H9 (cell line): Measurements from ENCODE around the gene LRRC45. TPM values are rescaled to one million over a fixed set of nuclear protein-coding genes. Genes with fewer than 3 reads are reported as not detected.

Experiments
- DNase-seq: peaks from one replicate; pipeline ENCODE4 v3.0.0-alpha.2; 2017
- H2AFZ ChIP-seq: one replicate; pipeline ENCODE4 v1.6.1; 2013; ENCODE audit warnings: mild to moderate bottlenecking, low read length, control low read depth, moderate library complexity
- H2AK5ac ChIP-seq: 2 replicates; pipeline ENCODE4 v1.6.1; 2013; ENCODE audit warnings: low read length, control low read depth, mixed read lengths; ENCODE audit not compliant: insufficient read length
- H2BK120ac ChIP-seq: one replicate; pipeline ENCODE4 v1.6.1; 2013; ENCODE audit warnings: low read depth, mild to moderate bottlenecking, low read length, control low read depth, inconsistent platforms; ENCODE audit not compliant: poor library complexity, severe bottlenecking
- H2BK12ac ChIP-seq: 2 replicates; pipeline ENCODE4 v1.6.1; 2013; ENCODE audit warnings: low read length, control low read depth, mixed read lengths, low read depth; ENCODE audit not compliant: insufficient read length
- H2BK15ac ChIP-seq: 2 replicates; pipeline ENCODE4 v1.6.1; 2013; ENCODE audit warnings: low read depth, low read length, control low read depth
- H2BK20ac ChIP-seq: one replicate; pipeline ENCODE4 v1.6.1; 2013; ENCODE audit warnings: low read depth, mild to moderate bottlenecking, low read length, control low read depth, inconsistent platforms; ENCODE audit not compliant: poor library complexity, severe bottlenecking
- H2BK5ac ChIP-seq: 2 replicates; pipeline ENCODE4 v1.6.1; 2013; ENCODE audit warnings: low read length, control low read depth, mixed read lengths; ENCODE audit not compliant: insufficient read length
- H3K14ac ChIP-seq: 2 replicates; pipeline ENCODE4 v1.6.1; 2013; ENCODE audit warnings: low read length, control low read depth; ENCODE audit not compliant: insufficient read depth
- H3K18ac ChIP-seq: 2 replicates; pipeline ENCODE4 v1.6.1; 2013; ENCODE audit warnings: low read depth, mild to moderate bottlenecking, mixed read lengths, low read length, control low read depth; ENCODE audit not compliant: insufficient read length
- H3K23ac ChIP-seq: 2 replicates; pipeline ENCODE4 v1.6.1; 2013; ENCODE audit warnings: low read length, control low read depth, mixed read lengths, low read depth; ENCODE audit not compliant: insufficient read length
- H3K23me2 ChIP-seq: 2 replicates; pipeline ENCODE4 v1.6.1; 2013; ENCODE audit warnings: low read depth, mild to moderate bottlenecking, mixed read lengths, low read length, control low read depth; ENCODE audit not compliant: insufficient read length, poor library complexity, severe bottlenecking
- H3K27ac ChIP-seq: 2 replicates; pipeline ENCODE4 v1.5.1; 2013; ENCODE audit warnings: low read length, control low read depth, mixed read lengths, low read depth; ENCODE audit not compliant: insufficient read length
- H3K27me3 ChIP-seq: 2 replicates; pipeline ENCODE4 v1.6.1; 2013; ENCODE audit warnings: low read length, control low read depth, inconsistent platforms; ENCODE audit not compliant: insufficient read depth
- H3K4ac ChIP-seq: 2 replicates; pipeline ENCODE4 v1.6.1; 2013; ENCODE audit warnings: low read depth, mild to moderate bottlenecking, control low read depth, inconsistent platforms, low read length, moderate library complexity
- H3K4me1 ChIP-seq: 2 replicates; pipeline ENCODE4 v1.6.1; 2013; ENCODE audit warnings: low read length, control low read depth, inconsistent platforms; ENCODE audit not compliant: insufficient read depth
- H3K4me2 ChIP-seq: 2 replicates; pipeline ENCODE4 v1.6.1; 2013; ENCODE audit warnings: low read length, control low read depth, mixed read lengths; ENCODE audit not compliant: insufficient read length, insufficient read depth
- H3K56ac ChIP-seq: 2 replicates; pipeline ENCODE4 v1.6.1; 2013; ENCODE audit warnings: low read depth, mild to moderate bottlenecking, mixed read lengths, low read length, control low read depth; ENCODE audit not compliant: insufficient read length
- H3K79me1 ChIP-seq: 2 replicates; pipeline ENCODE4 v1.6.1; 2013; ENCODE audit warnings: low read depth, mild to moderate bottlenecking, moderate library complexity, low read length, control low read depth, inconsistent platforms; ENCODE audit not compliant: insufficient read depth, poor library complexity, severe bottlenecking
- H3K79me2 ChIP-seq: 2 replicates; pipeline ENCODE4 v1.6.1; 2013; ENCODE audit warnings: low read length, control low read depth, inconsistent platforms; ENCODE audit not compliant: insufficient read depth
- H3K9ac ChIP-seq: 2 replicates; pipeline ENCODE4 v1.6.1; 2013; ENCODE audit warnings: low read length, control low read depth, mixed read lengths; ENCODE audit not compliant: insufficient read length; ENCODE audit errors: extremely low read depth
- H3K9me3 ChIP-seq: one replicate; pipeline ENCODE4 v1.6.1; 2013; ENCODE audit warnings: low read depth, low read length, inconsistent platforms; ENCODE audit not compliant: control insufficient read depth
- H3T11ph ChIP-seq: one replicate; pipeline ENCODE4 v1.6.1; 2013; ENCODE audit warnings: mild to moderate bottlenecking, low read length, control low read depth, inconsistent platforms
- H4K20me1 ChIP-seq: one replicate; pipeline ENCODE4 v1.6.1; 2013; ENCODE audit not compliant: control insufficient read depth, insufficient read length, insufficient read depth
- H4K5ac ChIP-seq: 2 replicates; pipeline ENCODE4 v1.6.1; 2013; ENCODE audit warnings: low read depth, mild to moderate bottlenecking, mixed read lengths, low read length, control low read depth; ENCODE audit not compliant: insufficient read length
- H4K8ac ChIP-seq: replicated peaks from 2 replicates; pipeline ENCODE4 v1.6.1; 2013; ENCODE audit warnings: low read length, control low read depth, mixed read lengths, low read depth; ENCODE audit not compliant: insufficient read length
- H4K91ac ChIP-seq: 2 replicates; pipeline ENCODE4 v1.6.1; 2013; ENCODE audit warnings: low read depth, mild to moderate bottlenecking, moderate library complexity, mixed read lengths, low read length, control low read depth; ENCODE audit not compliant: insufficient read length
- H3K27ac Mint-ChIP-seq, 3 experiments: 2 replicates in 2 of 3; 3 replicates in 1 of 3; pipeline ENCODE4 v1.8.0; 2020 to 2021; ENCODE audit warnings: mixed read lengths in 3 of 3, mild to moderate bottlenecking in 1 of 3, moderate library complexity in 1 of 3
- H3K27me3 Mint-ChIP-seq: 2 replicates; pipeline ENCODE4 v1.8.0; 2021; ENCODE audit warnings: low read depth, mild to moderate bottlenecking, moderate library complexity, mixed read lengths
- H3K36me3 Mint-ChIP-seq, 3 experiments: 2 replicates in 2 of 3; 3 replicates in 1 of 3; pipeline ENCODE4 v1.8.0; 2020 to 2021; ENCODE audit warnings: low read depth in 3 of 3, mixed read lengths in 3 of 3; ENCODE audit not compliant: insufficient read depth in 1 of 3
- H3K4me1 Mint-ChIP-seq, 2 experiments: 2 replicates each; pipeline ENCODE4 v1.8.0; 2020; ENCODE audit warnings: mixed read lengths in 2 of 2
- H3K4me3 Mint-ChIP-seq, 2 experiments: 2 replicates in 1 of 2; 3 replicates in 1 of 2; pipeline ENCODE4 v1.8.0; 2020 to 2021; ENCODE audit warnings: mild to moderate bottlenecking in 2 of 2, mixed read lengths in 2 of 2, moderate library complexity in 1 of 2
- H3K9me3 Mint-ChIP-seq, 2 experiments: 2 replicates in 1 of 2; 3 replicates in 1 of 2; pipeline ENCODE4 v1.8.0; 2020; ENCODE audit warnings: mild to moderate bottlenecking in 2 of 2, mixed read lengths in 2 of 2, moderate library complexity in 1 of 2
- WGBS: extraction: QIAGEN DNeasy Blood & Tissue Kit; methylation state at CpG from one replicate; pipeline ENCODE4 v1.1.7; 2013; ENCODE audit warnings: missing lambda C conversion rate, low lambda C conversion rate, mixed read lengths; ENCODE audit not compliant: insufficient read length; ENCODE audit errors: extremely low coverage; 5-methylcytosine and 5-hydroxymethylcytosine counted together
- total RNA-seq: library from RNA; stranded (reverse); gene quantifications from 2 replicates; pipeline ENCODE4 v1.2.1, GENCODE V29; 2021
- TF ChIP-seq, protein P1 (sequence below): fragments of 200-600 bp; sonication (generic); conservative IDR thresholded peaks from 3 replicates; pipeline ENCODE4 v1.8.0; 2021; ENCODE audit warnings: antibody characterized with exemption, mild to moderate bottlenecking

Gene LRRC45
- total RNA-seq, 1 experiment from 2014 or later, result 28.7 TPM

- H3T11ph ChIP-seq, result no peak overlapping the region
- no peak overlapping the region for H2AFZ ChIP-seq
- Mint-ChIP-seq H3K4me3 (no peak overlapping the region; a peak in 1 of 5 replicates), H3K36me3 (peaks cover 3 to 9% (median 8%) of the 10 kb centered on the region in 3 experiments; a peak in 6 of 7 replicates), H3K27ac (no peak overlapping the region; a peak in 1 of 7 replicates), H3K4me1 (peaks cover 25 to 34% of the 10 kb centered on the region in 2 experiments), H3K27me3 (peaks cover 14% of the 10 kb centered on the region), H3K9me3 (no peaks in the 10 kb centered on the region; a peak in 2 of 5 replicates)
- H2BK20ac ChIP-seq, result no peak overlapping the region
- no peaks in the 10 kb centered on the region; the same call in 1 of the 2 replicates for H3K4me1 ChIP-seq
- no peak overlapping the region for H3K9ac ChIP-seq
- WGBS, result no CpG with 5 or more reads among the region's 8 CpGs
- H4K5ac ChIP-seq, result no peak overlapping the region
- no peaks in the 10 kb centered on the region for H3K79me1 ChIP-seq
- H2AK5ac ChIP-seq, result no peak overlapping the region
- H4K8ac ChIP-seq, result no peak overlapping the region
- TF ChIP-seq, protein P1, sequence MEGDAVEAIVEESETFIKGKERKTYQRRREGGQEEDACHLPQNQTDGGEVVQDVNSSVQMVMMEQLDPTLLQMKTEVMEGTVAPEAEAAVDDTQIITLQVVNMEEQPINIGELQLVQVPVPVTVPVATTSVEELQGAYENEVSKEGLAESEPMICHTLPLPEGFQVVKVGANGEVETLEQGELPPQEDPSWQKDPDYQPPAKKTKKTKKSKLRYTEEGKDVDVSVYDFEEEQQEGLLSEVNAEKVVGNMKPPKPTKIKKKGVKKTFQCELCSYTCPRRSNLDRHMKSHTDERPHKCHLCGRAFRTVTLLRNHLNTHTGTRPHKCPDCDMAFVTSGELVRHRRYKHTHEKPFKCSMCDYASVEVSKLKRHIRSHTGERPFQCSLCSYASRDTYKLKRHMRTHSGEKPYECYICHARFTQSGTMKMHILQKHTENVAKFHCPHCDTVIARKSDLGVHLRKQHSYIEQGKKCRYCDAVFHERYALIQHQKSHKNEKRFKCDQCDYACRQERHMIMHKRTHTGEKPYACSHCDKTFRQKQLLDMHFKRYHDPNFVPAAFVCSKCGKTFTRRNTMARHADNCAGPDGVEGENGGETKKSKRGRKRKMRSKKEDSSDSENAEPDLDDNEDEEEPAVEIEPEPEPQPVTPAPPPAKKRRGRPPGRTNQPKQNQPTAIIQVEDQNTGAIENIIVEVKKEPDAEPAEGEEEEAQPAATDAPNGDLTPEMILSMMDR, result no peak
- H3K56ac ChIP-seq, result no peak overlapping the region
- H3K27ac ChIP-seq, result no peak overlapping the region
- H3K9me3 ChIP-seq, result no peaks in the 10 kb centered on the region
- H4K20me1 ChIP-seq, result no peaks in the 10 kb centered on the region
- H2BK15ac ChIP-seq, result no peak overlapping the region
- no peak overlapping the region for H3K18ac ChIP-seq
- no peak overlapping the region for H3K23ac ChIP-seq
- no peaks in the 10 kb centered on the region; the same call in 1 of the 2 replicates for H3K27me3 ChIP-seq
- no peak overlapping the region for H3K4ac ChIP-seq
- DNase-seq, result no peak
- H3K4me2 ChIP-seq, result no peak overlapping the region
- no peak overlapping the region for H2BK120ac ChIP-seq
- H3K79me2 ChIP-seq, result no peaks in the 10 kb centered on the region
- no peak overlapping the region for H4K91ac ChIP-seq
- no peak overlapping the region for H3K14ac ChIP-seq
- no peak overlapping the region for H2BK5ac ChIP-seq
- H2BK12ac ChIP-seq, result no peak overlapping the region
- H3K23me2 ChIP-seq, result no peaks in the 10 kb centered on the region
Measured at GRCh38 chr17:82039695-82040299, 16.7 kb downstream of the LRRC45 start.
